GM23338 (cell line): ENCODE measurements around the gene ERBB4. TPM values are rescaled to one million over a fixed set of nuclear protein-coding genes. Genes with fewer than 3 reads are reported as not detected.

Experiments
- ATAC-seq: fragments of 200-7000 bp; cut with Tn5 transposase; 3 replicates; pipeline ENCODE4 v1.9.1; 2020
- DNase-seq: peaks from one replicate; pipeline ENCODE4 v3.0.0-alpha.2; 2015; ENCODE audit warnings: low spot score
- H2AFZ ChIP-seq: fragments of 200-600 bp; sonication (generic); 2 replicates; pipeline ENCODE4 v1.8.0; 2016; ENCODE audit warnings: antibody characterized with exemption, mild to moderate bottlenecking, moderate library complexity
- H3F3A ChIP-seq: fragments of 200-600 bp; sonication (generic); replicated peaks from 2 replicates; pipeline ENCODE4 v1.8.0; 2017; ENCODE audit warnings: antibody characterized with exemption, mixed run types, low read depth
- H3K27ac ChIP-seq: fragments of 200-600 bp; sonication (generic); 2 replicates; pipeline ENCODE4 v1.6.1; 2016; ENCODE audit warnings: low read depth
- H3K27me3 ChIP-seq: fragments of 200-600 bp; sonication (generic); 2 replicates; pipeline ENCODE4 v1.8.0; 2016; ENCODE audit warnings: mild to moderate bottlenecking, mixed run types, moderate library complexity; ENCODE audit not compliant: insufficient read depth
- H3K36me3 ChIP-seq: fragments of 200-600 bp; sonication (generic); 2 replicates; pipeline ENCODE4 v1.8.0; 2016; ENCODE audit warnings: mild to moderate bottlenecking; ENCODE audit not compliant: insufficient read depth
- H3K4me1 ChIP-seq: fragments of 200-600 bp; sonication (generic); 2 replicates; pipeline ENCODE4 v1.8.0; 2016; ENCODE audit warnings: mild to moderate bottlenecking, moderate library complexity; ENCODE audit not compliant: insufficient read depth
- H3K4me2 ChIP-seq: fragments of 200-600 bp; sonication (generic); 2 replicates; pipeline ENCODE4 v1.7.1; 2017; ENCODE audit warnings: mixed run types
- H3K4me3 ChIP-seq: fragments of 200-600 bp; sonication (generic); 2 replicates; pipeline ENCODE4 v1.6.1; 2016; ENCODE audit warnings: mixed run types
- H3K79me2 ChIP-seq: fragments of 200-600 bp; sonication (generic); replicated peaks from 2 replicates; pipeline ENCODE4 v1.8.0; 2017; ENCODE audit warnings: mild to moderate bottlenecking; ENCODE audit not compliant: insufficient read depth
- H3K9me2 ChIP-seq: fragments of 200-600 bp; sonication (generic); 2 replicates; pipeline ENCODE4 v1.8.0; 2017; ENCODE audit not compliant: insufficient read depth
- H4K20me1 ChIP-seq: fragments of 200-600 bp; sonication (generic); replicated peaks from 2 replicates; pipeline ENCODE4 v1.8.0; 2017; ENCODE audit warnings: mild to moderate bottlenecking; ENCODE audit not compliant: insufficient read depth
- H3K27ac Mint-ChIP-seq: 2 replicates; pipeline ENCODE4 v1.8.0; 2020; ENCODE audit warnings: inconsistent platforms, mild to moderate bottlenecking, moderate library complexity, mixed read lengths
- H3K27me3 Mint-ChIP-seq: 3 replicates; pipeline ENCODE4 v1.8.0; 2022; ENCODE audit warnings: low read depth, mild to moderate bottlenecking, moderate library complexity, mixed read lengths, inconsistent platforms; ENCODE audit not compliant: insufficient read depth, poor library complexity
- H3K36me3 Mint-ChIP-seq: 3 replicates; pipeline ENCODE4 v1.8.0; 2021; ENCODE audit warnings: low read depth, mild to moderate bottlenecking, inconsistent platforms, moderate library complexity, mixed read lengths
- H3K4me1 Mint-ChIP-seq: 3 replicates; pipeline ENCODE4 v1.8.0; 2020; ENCODE audit warnings: mild to moderate bottlenecking, inconsistent platforms, mixed read lengths
- H3K4me3 Mint-ChIP-seq: 3 replicates; pipeline ENCODE4 v1.8.0; 2021; ENCODE audit warnings: moderate library complexity, mild to moderate bottlenecking, inconsistent platforms, mixed read lengths
- H3K9me3 Mint-ChIP-seq: 3 replicates; pipeline ENCODE4 v1.8.0; 2020; ENCODE audit warnings: moderate library complexity, mild to moderate bottlenecking, inconsistent platforms, mixed read lengths
- CTCF ChIP-seq, 2 experiments: fragments of 200-600 bp in 1 of 2; sonication (generic) in 1 of 2; conservative IDR thresholded peaks; 2 replicates each; pipeline versions ENCODE4 v1.5.1 to v1.6.1; 2016 to 2017; ENCODE audit warnings: antibody characterized with exemption in 2 of 2, low read depth in 2 of 2, mild to moderate bottlenecking in 2 of 2, moderate library complexity in 1 of 2
- EZH2 ChIP-seq: fragments of 200-600 bp; sonication (generic); IDR thresholded peaks from one replicate; pipeline ENCODE4 v1.8.0; 2017; ENCODE audit warnings: antibody characterized with exemption, mild to moderate bottlenecking, low read depth; ENCODE audit not compliant: unreplicated experiment
- JUNB ChIP-seq: IDR thresholded peaks from one replicate; pipeline ENCODE4 v1.6.1; 2016; ENCODE audit warnings: antibody characterized with exemption; ENCODE audit not compliant: unreplicated experiment
- NANOG ChIP-seq: IDR thresholded peaks from 2 replicates; pipeline ENCODE4 v1.6.1; 2016; ENCODE audit warnings: antibody characterized with exemption, borderline replicate concordance
- POLR2AphosphoS5 ChIP-seq: IDR thresholded peaks from 2 replicates; pipeline ENCODE4 v1.6.1; 2016; ENCODE audit warnings: antibody characterized with exemption, low read depth
- REST ChIP-seq: IDR thresholded peaks from one replicate; pipeline ENCODE4 v1.6.1; 2018; ENCODE audit warnings: antibody characterized with exemption; ENCODE audit not compliant: unreplicated experiment
- STAT1 ChIP-seq: IDR thresholded peaks from one replicate; pipeline ENCODE4 v1.6.1; 2016; ENCODE audit warnings: antibody characterized with exemption; ENCODE audit not compliant: unreplicated experiment
- ZNF114 ChIP-seq: fragments of 250-450 bp; sonication (Bioruptor Pico); IDR thresholded peaks from 2 replicates; pipeline ENCODE4 v1.5.0; 2020; ENCODE audit warnings: mild to moderate bottlenecking, moderate library complexity
- ZNF331 ChIP-seq: fragments of 250-450 bp; sonication (Bioruptor Pico); IDR thresholded peaks from 2 replicates; pipeline ENCODE4 v1.5.0; 2020; ENCODE audit warnings: low read depth, mild to moderate bottlenecking, moderate library complexity
- ZNF462 ChIP-seq: fragments of 250-450 bp; sonication (Bioruptor Pico); IDR thresholded peaks from 2 replicates; pipeline ENCODE4 v1.5.0; 2020; ENCODE audit warnings: mild to moderate bottlenecking, moderate library complexity
- polyA plus RNA-seq: library from polyadenylated mRNA; unstranded; fragments of >200 nt; fragmentation: Nextera tagmentation; extraction: Ambion mirVana; gene quantifications from 2 replicates; pipeline ENCODE4 v1.2.1, GENCODE V29; 2016
- total RNA-seq: library from RNA; depleted of rRNA; stranded (reverse); fragments of >200 nt; shearing (Covaris generic); gene quantifications from 2 replicates; pipeline ENCODE4 v1.2.3, GENCODE V29; 2014

Gene ERBB4
- total and polyA plus RNA-seq, 2 experiments from 2014 or later = 0.73 to 1.1 TPM

GRCh38 chr2:211835695-211836094 lies 702.9 kb downstream of the ERBB4 start:
- DNase-seq (no peak), ATAC-seq (no peak)
- H2AFZ ChIP-seq = no peak overlapping the region
- no peaks in the 10 kb centered on the region for H3K4me1 ChIP-seq
- no peaks in the 10 kb centered on the region for H3K9me2 ChIP-seq
- no peak overlapping the region for H3K4me2 ChIP-seq
- H3K36me3 ChIP-seq = no peaks in the 10 kb centered on the region
- no peaks in the 10 kb centered on the region for H3K27me3 ChIP-seq
- Mint-ChIP-seq H3K36me3 (no peaks in the 10 kb centered on the region), H3K27me3 (no peaks in the 10 kb centered on the region), H3K4me1 (peaks cover 8% of the 10 kb centered on the region), H3K4me3 (no peak overlapping the region), H3K9me3 (no peaks in the 10 kb centered on the region), H3K27ac (peak overlapping the region; percentile 7; the same call in 1 of the 2 replicates)
- H4K20me1 ChIP-seq = no peaks in the 10 kb centered on the region
- no peaks in the 10 kb centered on the region for H3K79me2 ChIP-seq
- TF ChIP-seq STAT1 (no peak), JUNB (no peak), NANOG (no peak), ZNF331 (no peak)
- H3K27ac ChIP-seq = no peak overlapping the region
- H3K4me3 ChIP-seq = no peak overlapping the region
- no peaks in the 10 kb centered on the region for H3F3A ChIP-seq

- Mint-ChIP-seq H3K27ac (no peak overlapping the region), H3K4me1 (peaks cover 8% of the 10 kb centered on the region), H3K27me3 (no peaks in the 10 kb centered on the region), H3K9me3 (no peaks in the 10 kb centered on the region), H3K36me3 (no peaks in the 10 kb centered on the region), H3K4me3 (no peak overlapping the region)
- no peaks in the 10 kb centered on the region for H3K79me2 ChIP-seq
- no peaks in the 10 kb centered on the region for H3K27me3 ChIP-seq
- H3K4me3 ChIP-seq = no peak overlapping the region
- no peak overlapping the region for H3K4me2 ChIP-seq
- H3K4me1 ChIP-seq = no peaks in the 10 kb centered on the region
- H4K20me1 ChIP-seq = no peaks in the 10 kb centered on the region
- no peaks in the 10 kb centered on the region for H3K9me2 ChIP-seq
- no peak for DNase-seq
- ATAC-seq = no peak
- H2AFZ ChIP-seq = no peak overlapping the region
- H3K27ac ChIP-seq = no peak overlapping the region
- H3F3A ChIP-seq = no peaks in the 10 kb centered on the region
- H3K36me3 ChIP-seq = no peaks in the 10 kb centered on the region
- TF ChIP-seq ZNF114 (CRISPR knock-in tag) (no peak), EZH2 (no peak), REST (no peak), ZNF462 (CRISPR knock-in tag) (no peak), JUNB (no peak), CTCF (conservative IDR thresholded peaks at IDR 0.05; ENCODE audit: low read depth in 2 of 2) (no peak), POLR2AphosphoS5 (no peak), NANOG (no peak)
Observed at GRCh38 chr2:211833582-211834279, 704.9 kb downstream of the ERBB4 start.
